ENCODE results near the gene OVAAL.

Gene OVAAL

DNA sequence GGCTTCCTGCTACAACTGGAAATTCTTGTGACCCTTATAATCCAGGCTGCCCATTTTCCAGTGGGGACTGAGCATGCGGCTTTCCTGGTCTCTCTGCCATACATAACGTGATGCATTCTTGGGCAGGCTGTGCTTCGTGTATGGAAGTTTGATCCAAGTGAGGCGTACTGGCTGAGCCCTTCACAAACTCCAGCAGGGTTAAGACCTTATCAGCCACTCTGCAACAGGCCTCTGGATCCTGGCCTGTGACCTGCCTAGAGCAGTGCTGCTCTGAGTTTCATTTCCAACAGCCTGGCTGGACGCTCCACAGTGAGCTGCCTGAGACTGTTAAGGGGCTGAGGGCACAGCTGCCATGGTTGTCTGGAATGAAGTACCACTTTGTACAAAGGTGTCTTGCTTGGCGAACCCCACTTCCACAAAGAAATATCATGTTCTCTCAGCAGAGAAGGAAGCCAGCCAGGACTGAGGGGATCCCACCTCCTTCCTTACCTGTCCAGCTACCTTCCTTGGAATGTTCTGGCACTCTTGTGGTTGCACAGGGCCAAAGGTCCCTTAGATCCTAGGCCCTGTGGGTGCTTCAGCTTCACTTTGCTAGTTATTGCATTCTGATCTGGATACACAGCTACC, 44.6 kb downstream of the OVAAL start:
- H3K27me3 Mint-ChIP-seq = no peaks in the 10 kb centered on the region
- H3K4me1 Mint-ChIP-seq = no peaks in the 10 kb centered on the region
- H3K27ac Mint-ChIP-seq = no peak overlapping the region
- no peak for DNase-seq
- ATAC-seq = no peak
- H3K4me3 Mint-ChIP-seq = no peak overlapping the region
- H3K9me3 Mint-ChIP-seq = no peaks in the 10 kb centered on the region

DNA sequence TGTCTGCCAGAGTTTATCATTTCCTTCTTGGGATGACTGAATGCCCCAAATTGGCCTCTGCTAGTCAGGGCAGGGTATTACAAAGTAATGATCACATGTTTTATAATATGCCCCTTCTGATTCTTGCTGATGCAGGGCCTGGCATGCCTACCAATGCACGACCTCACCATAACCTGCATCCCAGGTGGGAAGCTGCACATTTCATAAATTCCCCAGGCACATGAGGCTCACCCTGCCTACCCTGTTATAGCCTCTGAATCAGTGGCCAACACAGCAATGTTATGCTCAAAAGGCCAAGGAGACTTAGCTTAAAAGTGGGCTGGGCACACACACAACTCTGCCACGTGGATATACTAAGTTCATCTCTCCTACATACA, 45.1 kb downstream of the OVAAL start:
- no peaks in the 10 kb centered on the region for H3K9me3 Mint-ChIP-seq
- no peak overlapping the region for H3K4me3 Mint-ChIP-seq
- peak overlapping the region in 1 of 2 donors; percentile 24 for H3K27ac Mint-ChIP-seq
- DNase-seq = no peak
- ATAC-seq = no peak
- no peaks in the 10 kb centered on the region for H3K27me3 Mint-ChIP-seq
- H3K4me1 Mint-ChIP-seq = no peaks in the 10 kb centered on the region

DNA sequence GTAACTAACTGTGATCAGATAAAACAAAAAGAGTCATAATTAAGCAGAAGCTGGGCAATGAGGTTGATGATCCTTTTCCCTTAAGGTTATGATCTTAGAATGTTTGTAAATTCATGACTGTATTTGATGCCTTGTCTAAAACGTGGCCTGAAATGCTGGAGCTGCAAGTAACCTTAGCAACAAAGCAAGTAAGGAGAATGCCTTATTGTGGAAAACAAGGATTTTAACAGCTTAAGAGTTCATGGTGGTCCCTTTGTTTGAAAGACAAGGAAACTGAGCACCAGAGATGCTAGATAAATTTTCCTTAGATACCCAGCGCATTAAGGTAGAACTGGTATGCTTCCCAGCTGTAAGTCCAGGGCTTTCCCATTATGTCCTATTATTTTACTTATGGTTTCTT, 47.4 kb downstream of the OVAAL start:
- Mint-ChIP-seq H3K27ac (no peak overlapping the region), H3K4me1 (peaks cover 3% of the 10 kb centered on the region), H3K27me3 (no peaks in the 10 kb centered on the region), H3K9me3 (peaks cover 0 to 5% of the 10 kb centered on the region in 2 donors), H3K4me3 (no peak overlapping the region)
- DNase-seq = no peak
- no peak for ATAC-seq

DNA sequence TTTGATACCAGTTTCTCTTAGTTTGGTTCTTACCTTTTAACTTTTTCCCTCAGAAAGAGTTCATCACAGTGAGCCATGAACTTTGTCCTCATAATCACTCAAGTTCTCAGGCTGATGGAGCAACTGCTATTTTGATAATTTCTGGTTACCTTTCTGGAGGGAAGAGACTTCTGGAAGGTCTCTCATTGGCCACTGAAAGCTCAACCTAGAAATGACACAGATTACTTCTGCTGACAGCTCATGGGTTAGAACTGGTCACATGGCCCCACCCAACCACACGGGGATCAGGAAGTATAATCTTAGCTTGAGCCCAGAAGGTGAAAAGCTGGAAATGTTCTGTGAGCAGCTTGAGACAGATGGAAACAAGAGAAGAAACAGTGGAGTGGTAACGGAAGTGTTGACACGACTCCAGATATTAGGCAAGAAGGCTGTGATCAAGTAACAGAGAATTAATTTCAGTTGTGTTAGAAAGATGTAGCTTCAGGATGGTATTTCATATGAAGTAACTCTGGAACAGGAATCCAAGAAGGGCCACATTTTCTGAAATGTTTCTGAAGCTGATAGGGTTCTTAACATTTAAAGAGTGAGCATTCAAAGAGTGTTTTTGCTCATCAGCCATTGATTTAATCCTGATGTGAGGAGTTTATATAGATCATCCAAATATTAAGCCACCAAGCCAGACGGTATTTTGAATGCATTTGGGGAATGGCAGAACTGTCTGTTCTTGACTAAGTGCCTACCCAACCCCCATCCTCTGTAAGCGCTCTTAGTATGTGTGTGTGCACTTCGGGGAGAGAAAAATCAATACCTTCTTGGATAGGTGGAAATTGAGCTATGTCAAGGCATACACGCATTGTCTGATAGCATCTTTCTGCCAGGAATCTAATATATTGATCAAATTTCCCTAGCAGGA, 51.1 kb downstream of the OVAAL start:
- Mint-ChIP-seq H3K27ac (no peak overlapping the region), H3K27me3 (no peaks in the 10 kb centered on the region), H3K4me3 (no peak overlapping the region), H3K9me3 (peaks cover 0 to 7% of the 10 kb centered on the region in 2 donors), H3K4me1 (peaks cover 7% of the 10 kb centered on the region)
- ATAC-seq (no peak), DNase-seq (no peak)

DNA sequence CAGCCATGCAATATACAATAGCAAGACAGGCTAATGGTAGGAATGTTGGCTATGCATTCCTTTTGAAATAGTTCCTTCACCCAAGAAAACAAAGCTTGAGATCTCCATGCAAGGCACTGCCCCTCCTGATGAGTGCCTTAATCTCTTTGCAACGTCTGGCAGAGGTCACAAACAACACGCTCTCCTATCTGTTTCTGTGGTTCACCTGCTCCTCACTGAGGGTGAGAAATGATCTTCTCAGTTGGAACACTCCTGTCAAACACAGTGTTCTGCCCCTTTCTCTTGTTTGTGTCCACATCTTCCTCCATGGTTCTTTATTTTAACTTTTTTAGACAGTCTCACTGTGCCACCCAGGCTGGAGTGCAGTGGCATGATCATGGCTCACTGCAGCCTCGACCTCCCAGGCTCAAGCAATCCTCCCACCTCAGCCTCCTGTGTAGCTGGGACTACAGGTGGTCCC, 51.8 kb downstream of the OVAAL start:
- H3K4me3 Mint-ChIP-seq = no peak overlapping the region
- ATAC-seq (no peak), DNase-seq (no peak)
- H3K9me3 Mint-ChIP-seq = peaks cover 0 to 7% of the 10 kb centered on the region in 2 donors
- no peaks in the 10 kb centered on the region for H3K27me3 Mint-ChIP-seq
- peaks cover 7% of the 10 kb centered on the region for H3K4me1 Mint-ChIP-seq
- no peak overlapping the region for H3K27ac Mint-ChIP-seq

DNA sequence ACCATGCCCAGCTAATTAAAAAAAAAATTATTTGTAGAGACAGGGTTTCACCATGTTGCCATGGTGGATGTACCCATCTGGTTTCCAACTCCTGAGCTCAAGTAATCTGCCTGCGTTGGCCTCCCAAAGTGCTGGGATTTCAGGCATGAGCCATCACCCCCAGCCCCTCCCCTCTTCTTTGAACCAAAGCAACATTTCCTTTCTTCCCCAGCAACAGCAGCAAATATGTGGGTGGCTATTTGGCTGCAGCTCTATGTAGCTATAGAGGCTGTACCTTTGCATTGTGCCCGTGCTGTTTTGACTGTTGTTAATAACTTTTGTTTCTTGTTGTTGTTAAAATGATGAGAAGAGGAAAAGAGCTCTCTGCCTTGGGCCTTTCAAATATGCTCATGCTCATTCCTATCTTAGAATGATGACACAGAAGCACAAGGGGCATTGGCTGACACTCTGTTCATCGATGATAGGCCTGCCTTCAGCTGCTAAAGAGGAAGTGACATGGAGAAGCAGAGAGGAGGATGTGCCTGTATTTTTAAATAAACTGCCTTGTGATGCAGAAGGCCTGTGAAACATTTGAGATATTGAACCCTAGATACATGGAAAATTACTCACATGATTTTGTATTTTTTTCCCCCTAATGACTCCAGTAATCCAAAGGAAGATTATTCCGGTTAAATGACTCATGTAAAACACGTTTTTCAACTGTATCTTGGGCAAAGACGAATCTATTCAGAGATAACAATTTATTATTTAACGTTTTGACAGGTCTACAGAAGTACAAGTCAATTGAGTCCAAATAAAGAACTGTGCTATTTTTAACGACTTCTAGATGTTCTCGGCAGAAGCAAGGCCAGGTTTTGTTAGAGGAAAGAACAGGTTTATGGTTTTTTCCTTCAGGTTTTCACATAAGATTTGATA, 52.5 kb downstream of the OVAAL start:
- H3K27ac Mint-ChIP-seq = peak overlapping the region in 1 of 2 donors; percentile 14
- H3K9me3 Mint-ChIP-seq = peaks cover 0 to 7% of the 10 kb centered on the region in 2 donors
- ATAC-seq = peak; percentile 37

DNA sequence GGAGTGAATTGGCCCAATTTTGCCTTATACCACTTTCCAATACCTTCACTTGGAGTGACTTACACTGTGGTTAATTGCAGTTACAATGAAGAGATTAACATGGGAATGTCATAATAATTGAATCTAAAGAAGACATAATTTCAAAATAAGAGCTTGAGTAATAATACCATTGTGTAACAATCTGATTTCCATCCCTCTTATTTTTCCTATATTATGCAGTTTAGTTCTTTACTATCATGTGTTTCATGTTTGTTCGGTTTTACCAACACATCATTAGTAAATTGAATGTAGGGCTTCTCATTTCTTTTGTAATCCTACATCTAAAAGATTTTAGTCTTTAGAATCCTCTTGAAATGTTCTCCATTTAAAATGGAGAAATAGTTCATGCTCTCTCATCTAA, 53.9 kb downstream of the OVAAL start:
- ATAC-seq (no peak), DNase-seq (no peak)
- H3K27me3 Mint-ChIP-seq = no peaks in the 10 kb centered on the region
- H3K27ac Mint-ChIP-seq = no peak overlapping the region
- no peak overlapping the region for H3K4me3 Mint-ChIP-seq
- peaks cover 7% of the 10 kb centered on the region for H3K4me1 Mint-ChIP-seq
- H3K9me3 Mint-ChIP-seq = peaks cover 0 to 7% of the 10 kb centered on the region in 2 donors

More for the DNA sequence above, 52.5 kb downstream of the OVAAL start:
- no peak for DNase-seq
- Mint-ChIP-seq H3K27me3 (no peaks in the 10 kb centered on the region), H3K4me1 (peaks cover 7% of the 10 kb centered on the region), H3K4me3 (no peak overlapping the region)

DNA sequence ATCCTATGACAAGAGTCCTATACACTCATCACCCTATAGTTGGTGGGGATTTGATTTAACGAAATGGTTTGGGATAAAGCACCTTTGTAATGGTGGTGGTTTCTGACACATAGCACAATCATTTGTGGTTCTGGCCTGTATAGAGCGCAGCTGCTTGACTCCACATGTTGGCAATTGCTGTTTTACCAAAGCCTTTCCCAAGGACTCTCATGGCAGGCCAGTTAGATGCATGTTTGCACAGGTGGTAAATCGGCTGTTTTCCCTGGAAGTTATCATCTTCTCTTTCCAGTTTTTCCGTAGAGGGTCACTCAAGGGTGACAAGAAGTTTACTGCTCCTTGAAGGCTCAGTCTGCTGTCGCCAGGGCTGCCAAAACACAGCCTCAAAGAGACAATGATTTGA, 56.0 kb downstream of the OVAAL start:
- ATAC-seq = no peak
- no peak for DNase-seq

DNA sequence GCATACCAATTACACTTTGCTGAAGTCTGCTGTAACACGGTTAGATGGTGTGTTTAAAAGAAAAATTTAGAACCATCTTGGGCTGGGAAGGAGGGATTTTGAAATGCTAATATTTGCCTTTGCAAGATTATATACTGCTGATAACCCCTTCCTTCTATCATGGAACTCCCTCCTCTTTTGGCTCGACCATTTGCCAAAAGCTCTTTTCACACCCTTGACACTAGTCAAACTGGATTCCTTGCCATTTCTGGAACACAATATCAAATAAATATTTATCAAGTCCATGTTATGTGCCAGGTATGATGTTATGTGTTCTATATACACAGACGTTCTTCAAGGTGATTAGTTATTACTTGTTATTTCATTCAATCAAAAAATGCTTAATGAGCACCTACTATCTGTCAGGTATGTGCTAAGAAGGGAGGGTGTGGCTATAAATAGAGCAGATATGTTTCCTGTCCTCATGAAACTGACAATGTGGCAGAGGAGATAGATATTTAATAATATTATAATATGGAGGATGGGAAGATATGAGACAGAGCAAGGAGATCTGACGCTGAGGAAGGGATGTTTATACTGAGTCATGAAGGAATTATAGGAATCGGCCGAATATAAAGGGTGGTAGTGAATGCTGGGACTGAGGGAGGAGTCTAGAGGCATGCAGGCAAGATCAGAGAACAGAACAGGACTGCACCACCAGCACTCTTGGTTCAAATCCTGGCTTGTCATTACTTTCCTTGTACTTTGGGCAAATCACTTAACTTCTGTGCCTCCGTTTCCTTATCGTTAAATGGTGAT, 56.9 kb downstream of the OVAAL start:
- Mint-ChIP-seq H3K9me3 (peaks cover 0 to 7% of the 10 kb centered on the region in 2 donors), H3K27ac (no peak overlapping the region), H3K4me1 (peaks cover 7% of the 10 kb centered on the region), H3K4me3 (no peak overlapping the region), H3K27me3 (no peaks in the 10 kb centered on the region)
- DNase-seq = no peak
- ATAC-seq = no peak

More for the DNA sequence above, 56.0 kb downstream of the OVAAL start:
- Mint-ChIP-seq H3K9me3 (peaks cover 0 to 7% of the 10 kb centered on the region in 2 donors), H3K27me3 (no peaks in the 10 kb centered on the region), H3K4me3 (no peak overlapping the region), H3K27ac (no peak overlapping the region), H3K4me1 (peaks cover 7% of the 10 kb centered on the region)
